ENCODE data around the gene ADGRG6.
A peak's percentile ranks its signal among the peaks of the same experiment; 100 is the strongest.

The ADGRG6 gene

GRCh38 chr6:142378138-142378875 is 76.5 kb downstream of the ADGRG6 start:
- DNase-seq = peak; percentile 35 to 54

GRCh38 chr6:142380626-142381025 is 78.8 kb downstream of the ADGRG6 start:
- DNase-seq = peak; percentile 17 to 18

DNA sequence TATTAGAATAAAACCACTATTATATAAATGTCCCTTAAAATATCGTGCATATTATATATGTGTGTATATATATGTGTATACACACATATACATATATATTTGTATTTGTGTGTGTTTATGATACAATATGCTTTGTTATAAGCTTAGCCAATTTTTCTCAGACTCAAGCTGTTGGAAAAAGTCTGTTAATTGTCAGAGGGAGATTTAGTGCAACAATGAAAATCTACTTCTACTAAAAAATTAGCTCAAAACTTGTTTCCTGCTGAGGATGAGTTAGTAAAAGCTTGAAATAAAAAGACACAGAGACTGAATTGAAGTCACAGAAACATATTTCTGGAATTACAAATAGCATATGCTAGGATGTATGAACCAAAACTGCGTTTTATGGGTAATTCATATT is 79.4 kb downstream of the ADGRG6 start:
- no peak for DNase-seq

GRCh38 chr6:142381845-142382378 is 80.1 kb downstream of the ADGRG6 start:
- no peak for DNase-seq

DNA sequence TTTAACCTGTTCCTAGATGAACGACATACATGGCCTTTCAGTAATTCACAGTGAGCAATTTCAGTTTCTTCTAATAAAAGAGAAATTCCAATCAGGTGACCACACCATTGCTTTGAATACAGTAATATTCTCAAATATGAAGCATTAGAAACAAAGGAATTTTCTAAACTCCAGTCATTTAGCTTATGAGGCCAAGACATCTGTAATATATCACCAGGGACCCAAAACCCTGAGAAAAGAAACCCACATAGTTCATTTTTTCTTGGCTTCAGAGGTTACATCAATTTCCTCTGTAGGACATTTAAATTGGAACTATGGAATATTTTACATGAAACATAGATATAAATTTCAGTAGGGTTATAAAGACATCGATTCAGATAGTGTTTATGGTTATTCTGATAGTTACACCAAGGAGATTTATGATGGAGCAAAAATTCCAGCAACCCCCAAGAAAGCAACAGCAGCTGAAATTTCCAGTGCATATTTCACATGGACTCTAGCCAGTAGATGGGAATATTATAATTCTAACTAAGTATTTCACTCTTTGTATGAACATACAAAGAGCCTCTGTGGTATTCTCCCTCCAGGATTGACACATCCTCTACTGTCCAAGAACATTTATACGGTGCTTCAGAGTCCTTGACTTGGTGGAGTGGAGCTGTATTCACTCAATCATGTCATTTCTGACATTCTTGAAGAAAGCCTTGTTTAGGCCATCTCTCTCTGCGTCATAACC is 82.9 kb downstream of the ADGRG6 start:
- no peak for DNase-seq

DNA sequence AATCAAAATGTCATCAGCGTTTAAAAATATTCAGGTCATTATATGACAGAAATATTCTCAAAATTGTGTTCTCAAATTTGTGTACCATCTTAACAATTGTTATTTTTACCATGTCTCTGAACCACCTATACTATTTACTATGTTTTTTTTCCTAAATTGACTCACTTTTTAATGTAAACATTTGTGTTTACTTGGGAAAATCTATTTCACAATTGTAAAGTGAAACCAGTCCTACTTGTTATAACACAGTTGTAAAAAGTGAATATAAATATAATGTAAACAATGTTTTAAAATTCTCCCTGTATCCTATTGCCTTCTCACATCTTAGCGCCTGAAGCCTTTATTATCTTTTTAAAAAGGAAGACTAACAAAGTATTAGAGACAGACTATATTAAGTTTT is 83.5 kb downstream of the ADGRG6 start:
- DNase-seq = no peak

DNA sequence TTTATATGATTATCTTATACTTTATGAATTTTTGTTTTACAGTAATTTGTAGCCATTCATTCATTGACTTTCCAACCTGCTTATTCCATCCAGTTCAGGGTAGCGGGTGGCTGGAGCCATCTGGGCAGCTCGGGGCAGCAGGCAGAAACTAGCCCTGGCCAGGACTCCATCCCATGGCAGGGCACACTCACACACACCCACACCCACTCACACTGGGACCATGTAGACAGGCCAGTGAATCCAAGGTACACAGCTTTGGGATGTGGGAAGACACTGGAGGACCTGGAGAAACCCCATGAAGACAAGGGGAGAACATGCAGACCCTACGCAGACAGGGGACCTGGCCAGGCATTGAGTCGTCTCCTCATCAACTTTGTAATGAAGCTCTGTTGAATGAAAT is 84.8 kb downstream of the ADGRG6 start:
- no peak for DNase-seq

GRCh38 chr6:142387997-142388815 is 86.4 kb downstream of the ADGRG6 start:
- DNase-seq = peak; percentile 31 to 70

DNA sequence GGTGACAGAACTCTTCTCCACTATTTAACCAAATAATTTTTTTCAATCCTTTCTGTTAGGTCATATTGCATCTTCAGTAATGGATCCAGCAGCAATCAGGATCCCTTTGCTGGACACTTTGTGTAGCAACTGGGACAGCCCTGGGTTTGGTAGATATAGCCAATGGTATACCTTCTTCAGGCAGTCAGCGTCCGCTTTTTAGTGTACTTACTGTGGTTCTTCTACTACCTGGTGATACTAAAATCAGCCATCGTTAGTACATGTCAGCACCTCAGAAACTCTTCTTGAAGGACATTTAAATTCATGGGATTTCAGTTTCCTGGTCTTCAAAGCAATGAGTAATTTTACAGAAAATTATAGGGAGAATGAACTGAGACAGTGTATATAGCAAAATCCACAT is 93.5 kb downstream of the ADGRG6 start:
- DNase-seq = no peak

- DNase-seq = no peak
Observed at GRCh38 chr6:142395768-142396231, 94.0 kb downstream of the ADGRG6 start.

- DNase-seq = no peak
Observed at GRCh38 chr6:142398353-142398752, 96.5 kb downstream of the ADGRG6 start.

DNA sequence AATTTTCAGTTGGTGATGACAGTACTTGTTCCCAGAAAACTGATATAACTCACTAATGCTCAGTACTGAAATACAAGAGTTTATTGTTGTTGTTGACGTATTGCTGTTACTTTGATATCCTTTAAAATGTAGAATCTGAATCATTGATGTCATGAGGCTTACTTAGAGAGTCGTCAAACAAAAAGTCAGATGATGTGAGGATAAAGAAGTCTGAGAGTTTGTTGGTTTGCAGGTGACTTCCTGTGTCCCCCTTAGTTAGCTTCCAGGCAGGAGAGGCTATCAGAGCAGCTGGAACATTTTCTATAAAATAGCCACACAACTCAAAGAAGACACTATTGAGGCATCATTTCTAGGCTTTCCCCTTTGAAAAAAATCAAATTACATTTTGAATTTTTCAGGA is 97.9 kb downstream of the ADGRG6 start:
- DNase-seq = no peak

GRCh38 chr6:142400495-142400894 is 98.7 kb downstream of the ADGRG6 start:
- no peak for DNase-seq

GRCh38 chr6:142401838-142402237 is 100.0 kb downstream of the ADGRG6 start:
- no peak for DNase-seq

GRCh38 chr6:142404751-142405150 is 102.9 kb downstream of the ADGRG6 start:
- no peak for DNase-seq

DNA sequence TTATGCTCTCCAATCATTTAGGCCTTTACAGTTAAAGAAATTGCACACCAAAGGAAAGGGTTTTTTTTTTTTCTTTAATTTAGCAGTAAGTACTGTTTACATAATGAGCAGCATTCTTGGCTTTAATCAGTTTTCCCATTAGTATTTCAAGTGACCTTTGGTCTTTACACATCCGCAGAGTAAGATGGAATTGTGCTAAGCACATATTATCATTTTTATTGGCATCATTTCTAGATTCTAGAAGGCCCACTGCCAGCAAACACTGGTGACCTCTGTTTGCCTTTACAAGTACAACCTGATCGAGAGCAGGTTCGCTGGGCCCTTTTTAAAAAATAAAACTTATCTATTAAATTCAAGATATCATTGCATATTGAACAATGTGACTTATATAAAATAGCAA is 104.3 kb downstream of the ADGRG6 start:
- no peak for DNase-seq

DNA sequence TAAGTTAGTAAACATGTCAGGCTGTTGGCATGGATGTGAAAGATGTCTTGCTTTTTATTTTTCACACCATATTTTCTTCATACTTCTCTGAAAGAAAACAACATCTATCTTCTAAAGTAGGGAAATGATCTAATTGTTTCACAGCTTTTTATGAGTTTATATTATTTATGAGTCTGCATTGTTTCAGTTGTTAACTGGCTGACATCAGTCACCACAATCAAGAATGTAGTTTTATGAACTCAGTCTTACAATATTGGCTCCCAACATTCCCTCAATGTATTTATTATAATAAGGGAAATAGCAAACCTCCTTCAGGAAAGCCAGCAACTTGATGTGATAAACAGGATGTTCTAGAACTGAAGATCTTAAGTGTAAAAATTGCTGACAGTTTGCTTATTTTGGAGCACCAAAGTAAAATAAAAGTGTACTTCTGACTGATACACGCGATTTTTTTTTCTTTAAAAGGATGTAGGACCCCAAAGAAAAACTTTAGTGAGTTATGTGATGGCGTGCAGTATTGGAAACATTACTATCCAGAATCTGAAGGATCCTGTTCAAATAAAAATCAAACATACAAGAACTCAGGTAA is 106.0 kb downstream of the ADGRG6 start:
- no peak for DNase-seq

DNA sequence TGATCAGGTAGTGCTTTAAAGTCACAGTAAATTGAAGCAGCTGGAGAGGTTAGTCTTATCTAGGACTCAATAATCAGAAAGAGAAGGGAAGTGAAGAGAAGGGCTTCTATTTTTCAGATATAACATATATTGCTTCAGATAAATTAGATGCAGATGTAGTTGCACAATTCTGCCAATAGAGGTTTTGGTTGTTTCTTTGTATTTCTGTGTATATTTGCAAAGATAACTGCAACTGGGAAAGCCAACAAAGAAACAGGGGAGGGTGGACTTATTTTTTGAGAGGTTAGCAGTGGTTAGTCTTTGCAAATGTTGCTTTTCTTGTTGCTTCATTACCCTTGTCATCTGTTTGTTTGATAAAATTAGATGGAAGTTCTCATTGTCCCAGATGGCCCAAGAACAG is 106.6 kb downstream of the ADGRG6 start:
- no peak for DNase-seq

- no peak for DNase-seq
Observed at GRCh38 chr6:142409794-142410193, 108.0 kb downstream of the ADGRG6 start.

GRCh38 chr6:142411145-142411544 is 109.3 kb downstream of the ADGRG6 start:
- no peak for DNase-seq

- no peak for DNase-seq
Observed at GRCh38 chr6:142412241-142412640, 110.4 kb downstream of the ADGRG6 start.

DNA sequence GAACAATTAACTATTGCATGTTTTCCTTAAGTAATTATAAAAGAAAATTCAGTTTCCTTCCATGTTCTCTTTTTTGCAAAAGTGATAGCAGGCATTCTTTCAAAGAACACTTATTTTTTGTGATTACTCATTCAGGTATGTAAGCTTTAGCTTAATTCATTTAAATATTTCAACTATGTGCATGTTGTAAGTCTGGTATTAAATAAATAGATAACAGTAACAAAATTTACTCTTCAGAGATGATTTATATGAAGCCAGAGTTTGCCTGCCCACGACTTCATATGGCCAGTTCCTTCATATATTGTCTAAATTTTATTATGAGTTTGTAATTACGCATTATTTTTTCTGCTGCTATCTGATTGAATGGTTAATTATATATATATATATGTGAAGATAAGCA is 110.9 kb downstream of the ADGRG6 start:
- DNase-seq = no peak

- no peak for DNase-seq
Observed at GRCh38 chr6:142413111-142413510, 111.3 kb downstream of the ADGRG6 start.

Measured in inflammatory macrophage treated with lipopolysaccharide for 1 hour (primary cell).